Ovary (tissue), 9 donors: ENCODE data around the gene GALNT17. TPM values are rescaled to one million over a fixed set of nuclear protein-coding genes. Genes with fewer than 3 reads are reported as not detected.

Experiments
- DNase-seq, 5 donors: peaks; one replicate each; pipeline ENCODE4 v3.0.0-alpha.2; 2019 to 2020
- H3K27ac ChIP-seq, 2 donors: fragments of 200-600 bp; one replicate each; pipeline versions ENCODE4 v1.5.1 to v1.8.0; 2019 to 2022
- H3K27me3 ChIP-seq: fragments of 200-600 bp; one replicate; pipeline ENCODE4 v1.8.0; 2022
- H3K36me3 ChIP-seq: fragments of 200-600 bp; sonication (generic); one replicate; pipeline ENCODE4 v1.5.1; 2019
- H3K4me1 ChIP-seq: one replicate; pipeline ENCODE4 v1.8.1; 2013; ENCODE audit warnings: mild to moderate bottlenecking, moderate library complexity; ENCODE audit not compliant: insufficient read depth
- H3K4me3 ChIP-seq: fragments of 200-600 bp; sonication (generic); one replicate; pipeline ENCODE4 v1.5.1; 2017
- H3K9me3 ChIP-seq, 2 donors: fragments of 200-600 bp in 1 of 2; sonication (generic) in 1 of 2; one replicate each; pipeline versions ENCODE4 v1.5.1 to v1.8.1; 2013 to 2019; ENCODE audit warnings: mild to moderate bottlenecking in 1 of 2, moderate library complexity in 1 of 2
- CTCF ChIP-seq, 3 donors: fragments of 450-650 bp in 2 of 3; fragments of 200-600 bp in 1 of 3; IDR thresholded peaks; one replicate each; pipeline versions ENCODE4 v1.5.1 to v1.8.0; 2016 to 2022; ENCODE audit warnings: antibody characterized with exemption in 3 of 3, mild to moderate bottlenecking in 1 of 3
- EP300 ChIP-seq: sonication (generic); formaldehyde crosslinking; IDR thresholded peaks from one replicate; pipeline ENCODE4 v1.6.1; 2017; ENCODE audit warnings: antibody characterized with exemption
- POLR2A ChIP-seq: fragments of 450-650 bp; IDR thresholded peaks from one replicate; pipeline ENCODE4 v1.6.1; 2017; ENCODE audit warnings: antibody characterized with exemption, mild to moderate bottlenecking, moderate library complexity
- WGBS, 3 donors: extraction: QIAGEN DNeasy Blood & Tissue Kit in 1 of 3; methylation state at CpG; one replicate each; pipeline versions ENCODE4 v1.1.5 to v1.1.7; 2013 to 2017; 5-methylcytosine and 5-hydroxymethylcytosine counted together
- intact Hi-C, 4 donors: fragments of 100-400 bp; cut with DNase I; formaldehyde crosslinking; loops; one replicate each; pipeline versions ENCODE4 v1.11.0 to v1.15.1; 2022 to 2023
- polyA plus RNA-seq, 2 donors: library from polyadenylated mRNA; stranded (reverse); fragments of 200-250 nt in 1 of 2; fragments of 350-450 nt in 1 of 2; fragmentation: Illumina TruSeq in 1 of 2; extraction: RNeasy Lipid Tissue Mini Kit (QIAGEN cat#74804) in 1 of 2; gene quantifications; one replicate each; pipeline ENCODE4 v1.2.3, GENCODE V29; 2013 to 2014
- total RNA-seq, 7 donors: library from RNA; depleted of rRNA in 2 of 7; stranded (reverse); fragments of >200 nt in 2 of 7; fragmentation: NEBNext Ultra II Directional in 3 of 7; extraction: Animal tissue kit (Norgen Biotek cat#: 25700) in 3 of 7; gene quantifications; one replicate each; pipeline versions ENCODE4 v1.1.0 to v1.2.4, GENCODE V29; 2016 to 2023
- donor health status: DM: no; HTN: no; CAD: no; lungs with moderate emphysema.
- donor health status: DM: no; HTN: no; CAD: no.
- donor health status: Bipolar disorder and iron deficiency.
- donor health status: DM: yes; HTN: yes; CAD: no.
- donor health status: DM: no; HTN: no; CAD: no.
- donor health status: DM: yes; HTN: yes; CAD: no.

Gene GALNT17
- total and polyA plus RNA-seq, 9 donors, result 13.4 to 90.1 (median 57.1) TPM

GRCh38 chr7:71323726-71324125 is 191.8 kb downstream of the GALNT17 start:
- Histone ChIP-seq H3K27me3 (no peaks in the 10 kb centered on the region), H3K4me3 (no peak overlapping the region), H3K36me3 (no peaks in the 10 kb centered on the region), H3K9me3 (no peaks in the 10 kb centered on the region), H3K4me1 (peaks cover 1% of the 10 kb centered on the region), H3K27ac (no peak overlapping the region)
- TF ChIP-seq EP300, result no peak
- no peak for TF ChIP-seq CTCF (IDR thresholded peaks at IDR 0.05)
- no peak for TF ChIP-seq POLR2A
- no peak for DNase-seq
- intact Hi-C loops, result no loop called here
- 74 to 86% (median 74%) methylated on average over 6 of the region's 6 CpGs for WGBS, 3 donors

- H3K36me3 ChIP-seq, result no peaks in the 10 kb centered on the region
- H3K4me3 ChIP-seq, result no peak overlapping the region
- no peaks in the 10 kb centered on the region for H3K27me3 ChIP-seq
- H3K9me3 ChIP-seq, result no peaks in the 10 kb centered on the region
- 77 to 86% (median 83%) methylated on average over 5 of the region's 5 CpGs for WGBS, 3 donors
- H3K27ac ChIP-seq, result no peak overlapping the region
- TF ChIP-seq EP300 (no peak), POLR2A (no peak), CTCF (IDR thresholded peaks at IDR 0.05) (no peak)
- peaks cover 1% of the 10 kb centered on the region for H3K4me1 ChIP-seq
- intact Hi-C loops, result no loop called here
- no peak for DNase-seq
Observed at GRCh38 chr7:71325151-71325550, 193.2 kb downstream of the GALNT17 start.

GRCh38 chr7:71326595-71326994 is 194.7 kb downstream of the GALNT17 start:
- Histone ChIP-seq H3K27ac (no peak overlapping the region), H3K4me3 (no peak overlapping the region), H3K9me3 (no peaks in the 10 kb centered on the region), H3K4me1 (peaks cover 1% of the 10 kb centered on the region), H3K27me3 (no peaks in the 10 kb centered on the region), H3K36me3 (no peaks in the 10 kb centered on the region)
- intact Hi-C loops, result no loop called here
- no peak for TF ChIP-seq POLR2A
- no peak for TF ChIP-seq CTCF (IDR thresholded peaks at IDR 0.05)
- TF ChIP-seq EP300, result no peak
- 44 to 89% (median 50%) methylated on average over 1 of the region's 1 CpG for WGBS, 3 donors
- DNase-seq, result no peak

GRCh38 chr7:71327946-71328345 is 196.0 kb downstream of the GALNT17 start:
- Histone ChIP-seq H3K27ac (no peak overlapping the region), H3K36me3 (no peaks in the 10 kb centered on the region), H3K27me3 (no peaks in the 10 kb centered on the region), H3K9me3 (no peaks in the 10 kb centered on the region), H3K4me3 (no peak overlapping the region), H3K4me1 (no peaks in the 10 kb centered on the region)
- no peak for DNase-seq
- no peak for TF ChIP-seq CTCF (IDR thresholded peaks at IDR 0.05)
- TF ChIP-seq EP300, result no peak
- no peak for TF ChIP-seq POLR2A
- intact Hi-C loops, result no loop called here
- WGBS, 3 donors, result 89 to 94% (median 91%) methylated on average over 5 of the region's 5 CpGs
